GM12872 (cell line): Measurements from ENCODE around the gene TEX53.

Experiments
- CTCF ChIP-seq: IDR thresholded peaks from 3 replicates; pipeline ENCODE4 v1.5.1; 2011; ENCODE audit warnings: low read depth, mild to moderate bottlenecking, low read length, moderate library complexity; ENCODE audit not compliant: insufficient read depth

The TEX53 gene

GRCh38 chr9:114634387-114634786, 23.2 kb downstream of the TEX53 start:
- TF ChIP-seq CTCF, result no peak

GRCh38 chr9:114633438-114634089, 24.0 kb downstream of the TEX53 start:
- no peak for TF ChIP-seq CTCF

GRCh38 chr9:114631166-114631565, 26.4 kb downstream of the TEX53 start:
- TF ChIP-seq CTCF, result no peak

GRCh38 chr9:114629563-114630090, 28.0 kb downstream of the TEX53 start:
- no peak for TF ChIP-seq CTCF

- no peak for TF ChIP-seq CTCF
Measured at GRCh38 chr9:114627553-114627952, 30.1 kb downstream of the TEX53 start.

- TF ChIP-seq CTCF, result no peak
Measured at GRCh38 chr9:114626415-114627020, 31.1 kb downstream of the TEX53 start.

GRCh38 chr9:114624677-114625076, 32.9 kb downstream of the TEX53 start:
- TF ChIP-seq CTCF, result no peak
